Measurements from ENCODE around the gene ARHGAP6.

DNA sequence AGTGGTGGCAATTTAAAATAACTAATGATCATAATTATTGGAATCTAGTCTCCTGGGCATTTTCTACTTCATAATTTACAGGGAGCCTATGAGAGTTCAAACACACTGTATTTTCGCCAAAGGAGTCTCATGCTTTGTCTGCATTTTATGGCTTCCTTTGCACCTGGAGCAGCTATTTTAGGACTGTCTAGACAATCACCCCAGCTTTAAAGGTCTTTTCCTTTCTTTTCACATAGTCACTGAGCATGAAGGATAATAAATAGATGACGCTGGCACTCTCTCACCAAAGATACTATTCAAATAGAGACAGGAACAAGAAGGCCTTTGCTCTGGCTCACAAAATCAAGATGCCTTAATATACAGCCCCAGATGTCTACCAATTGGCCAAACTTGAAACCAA, 329.5 kb downstream of the ARHGAP6 start:
- TF ChIP-seq, protein P1, sequence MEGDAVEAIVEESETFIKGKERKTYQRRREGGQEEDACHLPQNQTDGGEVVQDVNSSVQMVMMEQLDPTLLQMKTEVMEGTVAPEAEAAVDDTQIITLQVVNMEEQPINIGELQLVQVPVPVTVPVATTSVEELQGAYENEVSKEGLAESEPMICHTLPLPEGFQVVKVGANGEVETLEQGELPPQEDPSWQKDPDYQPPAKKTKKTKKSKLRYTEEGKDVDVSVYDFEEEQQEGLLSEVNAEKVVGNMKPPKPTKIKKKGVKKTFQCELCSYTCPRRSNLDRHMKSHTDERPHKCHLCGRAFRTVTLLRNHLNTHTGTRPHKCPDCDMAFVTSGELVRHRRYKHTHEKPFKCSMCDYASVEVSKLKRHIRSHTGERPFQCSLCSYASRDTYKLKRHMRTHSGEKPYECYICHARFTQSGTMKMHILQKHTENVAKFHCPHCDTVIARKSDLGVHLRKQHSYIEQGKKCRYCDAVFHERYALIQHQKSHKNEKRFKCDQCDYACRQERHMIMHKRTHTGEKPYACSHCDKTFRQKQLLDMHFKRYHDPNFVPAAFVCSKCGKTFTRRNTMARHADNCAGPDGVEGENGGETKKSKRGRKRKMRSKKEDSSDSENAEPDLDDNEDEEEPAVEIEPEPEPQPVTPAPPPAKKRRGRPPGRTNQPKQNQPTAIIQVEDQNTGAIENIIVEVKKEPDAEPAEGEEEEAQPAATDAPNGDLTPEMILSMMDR (IDR thresholded peaks at IDR 0.05) = no peak
- TF ChIP-seq POLR2A (IDR thresholded peaks at IDR 0.05) = no peak
